Subcutaneous adipose tissue (tissue), 4 donors: ENCODE data around the gene APOOL. TPM values are rescaled to one million over a fixed set of nuclear protein-coding genes. Genes with fewer than 3 reads are reported as not detected.

Experiments used
- CTCF ChIP-seq: fragments of 450-650 bp; IDR thresholded peaks from one replicate; pipeline ENCODE4 v1.5.1; 2016; ENCODE audit warnings: low read depth, mild to moderate bottlenecking, control low read depth, antibody characterized with exemption, moderate library complexity
- total RNA-seq, 4 donors: library from RNA; depleted of rRNA; stranded (reverse); fragments of >200 nt; gene quantifications; one replicate each; pipeline ENCODE4 v1.1.0, GENCODE V29; 2016

Gene APOOL
- total RNA-seq, 4 donors from 2014 or later, result 8.7 to 12.1 (median 11.1) TPM

- TF ChIP-seq CTCF, result no peak
Measured at GRCh38 chrX:85089321-85089840, 85.7 kb downstream of the APOOL start.

- no peak for TF ChIP-seq CTCF
Measured at GRCh38 chrX:85107407-85107806, 103.7 kb downstream of the APOOL start.

GRCh38 chrX:85108165-85108564 lies 104.5 kb downstream of the APOOL start:
- no peak for TF ChIP-seq CTCF

- no peak for TF ChIP-seq CTCF
Measured at GRCh38 chrX:85109235-85109634, 105.6 kb downstream of the APOOL start.

- no peak for TF ChIP-seq CTCF
Measured at GRCh38 chrX:85111347-85111746, 107.7 kb downstream of the APOOL start.

GRCh38 chrX:85112293-85112692 lies 108.6 kb downstream of the APOOL start:
- no peak for TF ChIP-seq CTCF

- TF ChIP-seq CTCF, result no peak
Measured at GRCh38 chrX:85113746-85114145, 110.1 kb downstream of the APOOL start.
